Panc1 (cell line): Measurements from ENCODE around the gene CFAP221. TPM values are rescaled to one million over a fixed set of nuclear protein-coding genes. Genes with fewer than 3 reads are reported as not detected.

Experiments used
- ATAC-seq: fragments of 200-7000 bp; cut with Tn5 transposase; 2 replicates; pipeline ENCODE4 v1.9.1; 2020; ENCODE audit warnings: mild to moderate bottlenecking, moderate library complexity
- BruUV-seq: library from RNA; stranded (reverse); fragments of 400-500 nt; replicated peaks from 2 replicates; lab custom pipeline; 2021; lab: Mats Ljungman, UMichigan
- CTCF ChIA-PET: fragments of 300-600 bp; sonication (Branson Sonifier 250); formaldehyde crosslinking; loops from one replicate; lab custom pipeline; 2022; ENCODE audit warnings: antibody characterized with exemption; lab: Charles Lee
- POLR2A ChIA-PET: fragments of 300-600 bp; sonication (Branson Sonifier 250); formaldehyde crosslinking; loops from one replicate; lab custom pipeline; 2022; ENCODE audit warnings: antibody characterized with exemption; lab: Charles Lee
- DNase-seq: peaks from one replicate; pipeline ENCODE4 v3.0.0-alpha.2; 2010; ENCODE audit warnings: low read depth, low spot score
- H3K27ac ChIP-seq: 2 replicates; pipeline ENCODE4 v1.5.1; 2011; ENCODE audit warnings: mild to moderate bottlenecking, low read length, inconsistent platforms
- H3K27me3 ChIP-seq: fragments of 200-500 bp; sonication (Bioruptor generic); 2 replicates; pipeline ENCODE4 v1.6.0; 2014; ENCODE audit warnings: low read length, inconsistent platforms; ENCODE audit not compliant: control insufficient read depth, insufficient read depth
- H3K36me3 ChIP-seq: fragments of 200-500 bp; sonication (Bioruptor generic); 2 replicates; pipeline ENCODE4 v1.5.1; 2014; ENCODE audit warnings: inconsistent platforms, mild to moderate bottlenecking, low read length, moderate library complexity; ENCODE audit not compliant: control insufficient read depth, insufficient read depth
- H3K4me1 ChIP-seq: 2 replicates; pipeline ENCODE4 v1.5.1; 2011; ENCODE audit warnings: inconsistent platforms, mild to moderate bottlenecking, low read length, moderate library complexity; ENCODE audit not compliant: control insufficient read depth, insufficient read depth
- H3K4me3 ChIP-seq, 2 experiments: 2 replicates each; pipeline ENCODE4 v1.5.1; 2011 to 2012; ENCODE audit warnings: low read depth in 2 of 2, low read length in 2 of 2, mild to moderate bottlenecking in 2 of 2, inconsistent platforms in 1 of 2, moderate library complexity in 1 of 2
- H3K9me3 ChIP-seq: fragments of 200-500 bp; sonication (Bioruptor generic); 2 replicates; pipeline ENCODE4 v1.5.1; 2014; ENCODE audit warnings: low read depth, mild to moderate bottlenecking, inconsistent platforms, low read length, moderate library complexity; ENCODE audit not compliant: control insufficient read depth, insufficient read depth
- CTCF ChIP-seq: fragments of 450-650 bp; IDR thresholded peaks from 2 replicates; pipeline ENCODE4 v1.5.1; 2017; ENCODE audit warnings: mild to moderate bottlenecking
- POLR2AphosphoS5 ChIP-seq: IDR thresholded peaks from 2 replicates; pipeline ENCODE4 v1.6.1; 2012; ENCODE audit warnings: mild to moderate bottlenecking, low read depth, low read length, moderate library complexity
- REST ChIP-seq, 2 experiments: IDR thresholded peaks; 2 replicates each; pipeline ENCODE4 v1.6.1; 2011 to 2012; ENCODE audit warnings: low read depth in 2 of 2, control low read depth in 1 of 2, low read length in 1 of 2, mild to moderate bottlenecking in 1 of 2, moderate library complexity in 1 of 2; ENCODE audit not compliant: insufficient read depth in 1 of 2
- SIN3A ChIP-seq: IDR thresholded peaks from 2 replicates; pipeline ENCODE4 v1.6.1; 2012; ENCODE audit warnings: low read depth, mild to moderate bottlenecking, low read length, moderate library complexity, borderline replicate concordance; ENCODE audit not compliant: insufficient read depth
- TCF7L2 ChIP-seq: IDR thresholded peaks from 2 replicates; pipeline ENCODE4 v1.6.1; 2011; ENCODE audit warnings: mild to moderate bottlenecking, low read depth, low read length, inconsistent platforms
- in situ Hi-C: cut with HindIII; loops from 2 replicates; pipeline ENCODE4 v1.10.0; 2016; ENCODE audit warnings: low sequenced_read_pairs, low pct_unique_long_range_greater_than_20kb
- intact Hi-C: fragments of 100-400 bp; cut with micrococcal nuclease; formaldehyde crosslinking; loops from one replicate; pipeline ENCODE4 v1.10.0; 2022; ENCODE audit not compliant: unreplicated experiment
- total RNA-seq: library from RNA; stranded (reverse); gene quantifications from one replicate; pipeline ENCODE4 v1.2.1, GENCODE V29; 2021; ENCODE audit not compliant: unreplicated experiment

The CFAP221 gene
- total RNA-seq, 1 experiment from 2014 or later, result not detected

- Histone ChIP-seq H3K4me1 (peaks cover 6% of the 10 kb centered on the region; the same call in 1 of the 2 replicates), H3K4me3 (no peak overlapping the region), H3K27me3 (no peaks in the 10 kb centered on the region), H3K36me3 (peaks cover 2% of the 10 kb centered on the region), H3K9me3 (no peaks in the 10 kb centered on the region), H3K27ac (no peak overlapping the region)
- ATAC-seq (no peak), DNase-seq (no peak)
- no peak for TF ChIP-seq POLR2AphosphoS5
- no peak for TF ChIP-seq REST (IDR thresholded peaks at IDR 0.05; ENCODE audit: insufficient read depth in 1 of 2, low read depth in 2 of 2, low read length in 1 of 2)
- no peak for TF ChIP-seq CTCF
- TF ChIP-seq SIN3A, result no peak
- TF ChIP-seq TCF7L2, result no peak
- POLR2A ChIA-PET, result no interaction called here
- no TSS peak for BruUV-seq
- in situ Hi-C loops (no loop called here), intact Hi-C loops (no loop called here)
- CTCF ChIA-PET, result no interaction called here
Measured at GRCh38 chr2:119684518-119684917, 140.3 kb downstream of the CFAP221 start.

- H3K9me3 ChIP-seq, result no peaks in the 10 kb centered on the region
- CTCF ChIA-PET, result interaction anchor here (0.5 kb wide), 1 partner anchor 47 kb away, joined by 5 read pairs; no protein-coding TSS in a partner anchor
- in situ Hi-C loops (no loop called here), intact Hi-C loops (no loop called here)
- TF ChIP-seq TCF7L2 (no peak), REST (IDR thresholded peaks at IDR 0.05; ENCODE audit: insufficient read depth in 1 of 2, low read depth in 2 of 2, low read length in 1 of 2) (no peak), POLR2AphosphoS5 (no peak), CTCF (no peak), SIN3A (no peak)
- no peak overlapping the region for H3K27ac ChIP-seq
- BruUV-seq, result no TSS peak
- H3K4me3 ChIP-seq, result no peak overlapping the region
- no peaks in the 10 kb centered on the region for H3K36me3 ChIP-seq
- H3K4me1 ChIP-seq, result no peaks in the 10 kb centered on the region
- POLR2A ChIA-PET, result no interaction called here
- ATAC-seq (no peak), DNase-seq (no peak)
- no peaks in the 10 kb centered on the region for H3K27me3 ChIP-seq
Measured at GRCh38 chr2:119688616-119689015, 144.4 kb downstream of the CFAP221 start.
